HUDEP-2 (cell line): ENCODE measurements around the gene GM2A.
"Not testable (repeated sequence)": the region's sequence is repeated elsewhere in the genome, so short reads cannot be mapped to it uniquely, and the experiment has no call there.

ENCODE experiments used
- DNase-seq, 76 experiments: peaks; one replicate each; lab custom pipeline; 2025; ENCODE audit not compliant: unreplicated experiment in 76 of 76; lab: John Stamatoyannopoulos, UW

The GM2A gene

DNA sequence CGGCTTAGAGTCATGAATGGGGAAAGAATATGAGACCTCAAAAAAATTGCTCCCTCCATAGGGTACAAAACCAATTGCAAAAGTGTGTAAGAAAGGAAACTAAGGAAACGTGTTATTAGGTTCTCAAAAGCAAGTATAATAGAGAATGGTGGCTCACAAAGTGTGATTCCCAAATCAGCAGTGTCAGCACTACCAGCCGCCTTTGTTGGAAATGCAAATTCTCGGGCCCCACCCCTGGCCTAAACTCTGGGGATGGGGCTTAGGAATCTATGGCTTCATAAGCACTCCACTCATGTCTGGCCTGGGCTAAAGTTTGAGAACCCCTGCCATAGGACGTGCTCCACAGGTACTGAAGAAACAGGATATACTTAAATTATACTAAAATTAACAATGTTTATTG, 27.5 kb upstream of the GM2A start:
- DNase-seq: no peak

DNA sequence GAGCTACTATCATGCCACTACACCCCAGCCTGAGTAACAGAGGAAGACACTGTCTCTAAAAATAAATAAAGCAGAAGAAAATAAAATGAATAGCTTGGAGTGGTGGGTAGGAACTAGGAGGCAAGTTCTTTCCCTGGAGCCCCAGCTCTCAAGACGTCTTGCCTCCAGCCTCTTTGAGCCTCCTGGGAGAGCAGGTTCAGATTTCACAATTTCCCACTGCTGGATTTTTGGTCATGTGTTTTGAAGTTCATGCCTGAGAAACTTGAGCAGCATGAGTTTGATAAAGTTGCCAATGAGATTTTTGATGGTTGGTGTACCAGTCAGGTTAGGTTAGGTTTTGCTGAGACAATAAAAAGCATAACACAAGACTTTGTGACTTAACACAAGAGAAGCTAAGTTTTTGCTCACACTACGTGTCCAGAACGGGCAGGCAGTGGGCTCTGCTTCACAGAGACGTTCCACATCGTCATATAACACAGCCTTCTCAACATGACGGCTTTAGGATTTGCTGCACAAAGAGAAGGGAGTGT, 25.0 kb upstream of the GM2A start:
- DNase-seq: no peak

DNA sequence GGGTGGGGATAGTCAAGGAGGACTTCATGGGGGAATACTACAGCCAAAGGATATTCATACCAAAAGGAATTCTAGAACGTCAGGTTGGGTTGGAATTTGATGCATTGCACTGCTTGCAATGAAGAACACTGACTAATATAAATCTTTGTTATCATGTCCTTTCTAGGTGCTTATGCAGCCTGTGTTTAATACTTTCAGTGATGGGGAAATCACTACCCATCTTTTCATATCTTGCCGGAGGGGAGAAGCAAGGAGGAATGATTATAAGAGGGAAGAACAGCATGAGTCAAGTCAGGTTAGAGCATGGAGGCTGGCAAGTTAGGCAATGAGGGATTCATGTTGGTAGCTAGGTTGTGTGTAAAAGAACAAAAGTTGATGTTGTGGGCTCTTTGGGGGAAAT, 24.0 kb upstream of the GM2A start:
- no peak for DNase-seq

DNA sequence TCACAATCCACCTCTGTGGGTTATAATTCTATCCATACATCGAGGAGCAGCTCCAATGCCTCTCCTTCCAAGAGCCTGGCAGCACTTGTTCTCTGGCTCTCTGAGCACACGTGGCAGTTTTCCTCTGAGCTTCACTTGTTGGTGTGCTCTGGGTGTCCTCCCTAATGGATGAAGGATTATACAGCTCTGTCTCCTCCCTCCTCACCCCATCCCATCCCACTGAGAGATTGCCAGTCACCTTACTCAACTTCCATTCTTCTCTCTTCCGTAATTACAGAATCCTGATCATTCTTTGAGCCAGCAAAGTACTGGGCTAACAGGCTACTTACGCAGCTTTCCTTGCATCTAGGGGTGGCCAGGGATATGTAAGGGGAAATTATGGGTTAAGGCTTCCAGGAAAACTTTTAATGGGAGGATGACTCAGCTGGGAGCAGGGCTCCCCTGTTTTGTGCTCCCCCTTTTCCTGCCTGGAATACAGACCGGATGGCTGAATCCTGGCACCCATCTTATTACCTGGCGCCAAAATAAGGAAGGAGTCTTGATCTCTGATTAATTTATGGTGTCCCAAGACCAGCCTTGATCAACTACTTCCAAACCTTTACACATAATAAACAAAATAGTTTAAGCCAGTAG, 22.8 kb upstream of the GM2A start:
- DNase-seq: no peak

DNA sequence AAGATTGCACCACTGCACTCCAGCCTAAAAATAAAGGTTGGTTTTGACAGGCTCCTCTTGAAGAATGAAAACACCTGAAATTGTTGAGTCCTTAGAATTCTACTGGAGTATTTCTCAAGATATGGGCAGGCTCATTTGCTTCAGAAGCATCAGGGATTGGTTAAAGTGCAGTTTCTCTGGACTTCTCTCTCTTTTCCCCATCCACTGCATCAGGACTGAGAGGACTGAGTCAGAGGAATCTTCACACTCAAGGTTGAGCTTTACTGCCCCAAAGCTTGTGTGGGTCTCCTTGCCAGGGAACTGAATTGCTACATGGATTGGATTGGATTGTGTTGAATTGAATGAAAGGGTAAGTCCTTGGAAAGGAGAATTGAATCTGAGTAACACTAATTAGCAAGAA, 21.6 kb upstream of the GM2A start:
- no peak for DNase-seq

DNA sequence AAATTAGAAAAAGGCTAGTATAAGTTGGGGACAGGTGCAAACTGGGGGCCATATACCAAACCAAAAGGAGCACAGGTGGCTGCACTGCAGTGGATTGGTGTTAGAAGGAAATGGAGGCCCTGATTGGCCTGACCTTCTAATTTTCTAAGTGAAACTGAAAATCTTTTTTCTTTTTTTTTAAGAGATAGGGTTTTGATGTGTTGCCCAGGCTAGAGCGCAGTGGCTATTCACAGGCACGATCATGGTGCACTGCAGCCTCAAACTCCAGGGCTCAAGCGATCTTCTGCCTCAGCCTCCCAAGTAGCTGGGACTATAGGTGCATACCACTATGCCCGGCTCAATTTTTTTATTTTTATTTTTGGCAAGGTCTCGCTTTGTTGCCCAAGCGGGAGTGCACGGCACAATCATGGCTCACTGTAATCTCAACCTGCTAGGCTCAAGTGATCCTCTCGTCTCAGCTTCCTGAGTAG, 19.3 kb upstream of the GM2A start:
- DNase-seq: no peak

DNA sequence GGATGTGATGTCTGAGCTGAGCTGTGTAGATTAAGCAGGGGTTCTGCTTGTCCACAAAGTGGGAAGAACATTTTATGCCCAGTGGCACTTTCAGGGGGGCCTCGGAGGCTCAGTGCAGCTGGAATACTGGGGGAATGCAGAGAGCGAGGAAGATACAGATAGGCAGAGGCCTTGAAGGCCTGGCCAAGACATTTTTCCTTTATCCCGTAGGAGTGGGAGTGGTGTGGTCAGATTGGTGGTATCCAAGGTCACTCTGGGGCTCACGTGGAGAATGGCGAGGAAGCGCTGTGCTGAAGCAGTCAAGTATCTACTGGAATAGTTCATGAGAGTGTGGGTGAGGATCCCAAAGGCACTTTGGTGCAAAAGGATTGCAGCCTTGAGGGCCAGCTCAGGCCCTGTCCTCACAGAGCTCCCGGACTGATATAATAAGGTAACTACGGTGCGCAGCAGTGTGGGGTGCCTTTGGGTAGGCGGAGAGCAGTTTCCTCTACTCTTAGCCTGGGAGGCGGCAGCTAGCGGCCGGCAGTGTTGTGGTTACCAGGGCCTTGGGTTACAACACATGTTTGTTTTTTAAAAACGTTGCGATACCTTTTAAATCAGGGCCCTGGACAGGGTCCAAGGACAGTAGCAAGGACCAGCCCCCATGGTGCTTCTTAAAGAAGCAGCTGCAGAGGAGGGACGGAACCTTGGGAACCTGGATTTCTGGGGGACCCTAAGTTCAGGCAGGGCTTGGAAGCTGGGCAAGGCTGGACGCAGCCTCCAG, 18.3 kb upstream of the GM2A start:
- no peak for DNase-seq

DNA sequence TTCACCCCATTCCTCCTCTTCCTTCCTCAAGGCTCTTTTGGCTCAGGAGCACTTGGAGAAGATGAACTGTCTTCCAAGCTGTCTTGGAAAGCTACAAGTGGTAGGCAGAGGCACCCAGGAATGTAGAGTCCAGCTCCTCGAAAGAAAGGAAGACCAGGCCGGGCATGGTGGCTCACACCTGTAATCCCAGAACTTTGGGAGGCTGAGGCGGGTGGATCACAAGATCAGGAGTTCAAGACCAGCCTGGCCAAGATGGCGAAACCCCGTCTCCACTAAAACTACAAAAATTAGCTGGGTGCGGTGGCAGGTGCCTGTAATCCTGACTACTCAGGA, 17.8 kb upstream of the GM2A start:
- DNase-seq: not testable (repeated sequence)

DNA sequence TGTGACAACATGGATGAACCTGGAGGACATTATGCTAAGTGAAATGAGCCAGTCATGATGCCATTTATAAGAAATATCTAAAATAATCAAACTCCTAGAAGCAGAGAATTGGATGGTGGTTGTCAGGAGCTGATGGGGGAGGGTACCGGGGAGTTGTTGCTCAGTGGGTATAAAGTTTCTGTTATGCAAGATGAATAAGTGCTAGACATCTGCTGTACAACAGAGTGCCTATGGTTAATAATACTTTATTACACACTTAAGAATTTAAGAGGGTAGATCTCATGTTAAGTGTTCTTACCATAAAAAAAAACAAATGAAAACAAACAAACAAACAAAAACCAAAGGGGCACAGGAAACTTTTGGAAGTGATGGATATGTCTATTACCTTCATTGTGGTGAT, 16.1 kb upstream of the GM2A start:
- DNase-seq: no peak

DNA sequence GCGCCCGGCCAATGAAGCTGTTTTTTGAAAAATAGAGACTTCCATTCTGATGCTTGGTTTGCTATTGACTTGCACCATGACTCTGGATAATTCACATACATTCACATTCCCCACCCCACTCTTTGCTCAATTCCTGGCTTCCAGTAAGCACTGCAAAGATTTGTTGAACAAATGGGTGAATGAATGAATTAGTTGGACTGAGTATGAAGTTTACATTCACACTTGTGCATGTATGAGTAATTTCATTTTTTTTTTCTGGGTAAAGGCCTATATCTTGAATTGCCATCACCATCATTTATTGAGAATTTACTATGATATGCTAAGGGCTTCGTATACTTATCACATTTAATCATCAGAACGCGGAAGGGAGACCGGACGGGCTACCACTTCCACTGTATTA, 15.3 kb upstream of the GM2A start:
- no peak for DNase-seq

DNA sequence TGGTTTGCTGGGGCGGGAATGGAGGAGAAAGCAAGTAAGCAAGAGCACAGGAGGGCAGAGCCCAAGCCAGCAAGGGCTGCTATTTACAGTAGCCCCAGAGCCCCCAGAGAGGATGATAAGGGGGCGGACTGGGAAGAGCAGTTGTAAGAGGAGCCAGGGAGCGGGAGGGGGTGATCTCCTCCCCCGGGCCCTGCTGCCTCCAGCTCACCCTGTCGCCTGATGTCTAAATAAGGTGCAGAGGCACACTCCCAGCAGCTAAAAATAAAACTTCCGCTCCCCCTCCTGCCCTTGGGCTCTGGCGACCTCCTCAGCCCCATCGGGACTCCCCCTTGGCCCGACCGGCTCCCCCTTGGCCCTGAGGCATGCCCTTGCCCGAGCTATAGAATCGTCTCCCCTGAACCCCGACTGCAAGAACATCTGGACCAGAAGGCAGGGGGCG, 14.7 kb upstream of the GM2A start:
- DNase-seq: no peak

DNA sequence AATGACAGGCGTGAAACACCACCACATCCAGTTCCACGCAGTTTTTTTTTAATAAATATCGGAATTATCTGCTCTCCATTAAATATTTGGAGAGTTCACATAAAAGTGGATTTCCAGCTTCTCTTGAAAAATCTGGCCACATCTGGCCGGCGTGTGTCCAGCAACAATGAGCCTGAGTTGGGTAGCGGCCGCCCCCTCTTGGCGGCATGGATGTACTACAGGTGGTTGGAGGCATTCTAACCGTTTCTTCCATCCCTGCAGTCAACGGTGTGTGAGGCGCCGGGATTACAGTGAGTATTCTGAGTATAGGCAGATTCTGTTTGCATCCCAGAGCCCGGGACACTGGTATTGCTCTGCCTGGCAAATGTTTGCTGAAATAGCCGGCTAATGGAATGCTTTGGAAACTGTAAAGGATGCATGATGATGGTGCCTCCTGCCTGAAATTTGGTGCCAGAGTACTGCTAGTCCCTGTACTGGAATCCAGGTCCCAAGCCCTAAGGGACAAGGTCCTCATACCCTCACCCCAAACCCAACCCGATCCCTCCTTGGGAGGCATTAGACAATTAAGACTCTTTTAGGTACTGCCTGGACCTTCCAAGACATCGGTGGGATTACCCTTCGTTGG, 13.6 kb upstream of the GM2A start:
- peak in 61 of 76 experiments; percentile 2 to 71 (median 42) for DNase-seq

DNA sequence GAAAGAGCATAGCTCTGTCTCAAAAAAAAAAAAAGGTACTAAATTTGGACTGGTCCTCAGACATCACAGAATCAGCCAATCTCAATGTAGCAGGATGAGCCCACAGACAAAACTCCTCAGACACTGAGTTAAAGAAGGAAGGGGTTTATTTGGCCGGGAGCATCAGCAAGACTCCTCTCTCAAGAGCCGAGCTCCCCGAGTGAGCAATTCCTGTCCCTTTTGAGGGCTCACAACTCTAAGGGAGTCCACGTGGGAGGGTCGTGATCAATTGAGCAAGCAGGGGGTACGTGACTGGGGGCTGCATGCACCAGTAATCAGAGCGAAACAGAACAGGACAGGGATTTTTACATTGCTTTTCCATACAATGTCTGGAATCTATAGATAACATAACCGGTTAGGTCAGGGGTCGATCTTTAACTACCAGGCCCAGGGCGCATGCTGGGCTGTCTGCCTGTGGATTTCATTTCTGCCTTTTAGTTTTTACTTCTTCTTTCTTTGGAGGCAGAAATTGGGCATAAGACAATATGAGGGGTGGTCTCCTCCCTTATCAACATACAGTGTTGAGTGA, 12.6 kb upstream of the GM2A start:
- not testable (repeated sequence) for DNase-seq

DNA sequence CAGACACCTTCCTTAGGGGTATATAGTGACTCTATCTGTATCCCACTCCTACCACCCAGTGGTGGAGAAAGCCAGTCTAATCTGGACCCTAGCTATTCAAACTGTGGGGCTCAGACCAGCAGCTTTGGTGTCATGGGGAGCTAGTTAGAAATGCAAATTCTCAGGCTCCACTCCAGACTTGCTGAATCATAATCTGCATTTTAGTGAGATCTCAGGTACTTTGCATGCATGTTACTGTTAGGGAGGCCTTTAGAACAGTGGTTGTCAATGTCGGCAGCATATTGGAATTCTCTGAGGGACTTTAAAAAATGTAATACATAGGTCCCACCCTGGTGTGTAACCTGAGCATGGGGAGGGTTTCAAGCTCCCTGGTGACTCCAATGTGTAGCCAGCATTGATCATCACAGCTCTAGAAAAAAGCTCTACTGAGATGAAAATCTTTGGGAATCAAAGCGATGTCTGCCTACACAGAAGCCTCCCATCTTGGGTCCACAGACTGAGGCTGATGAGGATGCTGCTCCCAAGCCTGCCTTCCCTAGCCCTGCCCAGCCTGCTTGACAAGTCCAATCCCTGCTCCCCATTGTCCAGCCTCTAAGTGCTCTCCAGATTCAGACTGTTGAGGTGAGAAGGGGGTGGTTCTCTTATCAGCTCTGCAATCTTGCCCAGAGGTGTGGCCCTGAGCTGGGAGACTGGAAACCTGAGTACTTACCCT, 11.9 kb upstream of the GM2A start:
- DNase-seq: no peak

DNA sequence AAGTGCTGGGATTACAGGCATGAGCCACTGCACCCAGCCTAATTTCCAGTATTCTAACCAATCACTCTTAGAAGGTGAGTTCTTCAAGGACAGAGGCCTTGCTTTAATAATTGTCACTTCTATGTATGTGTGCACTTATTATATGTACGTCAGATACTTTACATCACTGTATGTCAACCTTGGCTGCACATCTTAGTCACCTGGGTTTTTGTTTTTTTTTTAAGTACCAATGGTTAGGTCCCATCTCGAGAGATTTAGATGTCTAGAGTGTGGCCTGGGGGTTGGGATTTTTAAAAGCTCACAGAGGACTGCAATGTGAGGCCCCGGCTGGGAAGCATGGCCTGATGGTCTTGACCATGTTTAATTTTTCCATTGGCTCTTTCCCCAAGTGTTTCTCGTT, 9.9 kb upstream of the GM2A start:
- no peak for DNase-seq

DNA sequence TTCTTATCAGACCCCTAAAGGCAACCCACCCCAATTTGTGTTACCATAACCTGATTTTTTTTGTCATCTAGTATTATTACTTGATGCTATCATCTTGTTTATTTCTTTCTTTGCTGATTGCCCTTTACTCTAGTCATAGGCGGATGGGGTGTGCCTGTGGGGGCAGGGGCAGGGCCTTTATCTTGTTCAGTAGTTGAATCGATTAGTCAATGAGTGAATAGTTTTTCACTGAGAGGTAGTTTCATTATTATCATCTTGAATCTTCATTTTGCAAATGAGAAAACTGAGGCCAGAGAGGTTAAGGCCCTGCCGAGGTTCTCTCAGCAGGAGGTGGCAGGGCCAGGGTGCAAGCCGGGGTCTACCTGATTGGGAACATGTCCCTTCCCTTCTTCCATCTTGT, 9.4 kb upstream of the GM2A start:
- DNase-seq: no peak

DNA sequence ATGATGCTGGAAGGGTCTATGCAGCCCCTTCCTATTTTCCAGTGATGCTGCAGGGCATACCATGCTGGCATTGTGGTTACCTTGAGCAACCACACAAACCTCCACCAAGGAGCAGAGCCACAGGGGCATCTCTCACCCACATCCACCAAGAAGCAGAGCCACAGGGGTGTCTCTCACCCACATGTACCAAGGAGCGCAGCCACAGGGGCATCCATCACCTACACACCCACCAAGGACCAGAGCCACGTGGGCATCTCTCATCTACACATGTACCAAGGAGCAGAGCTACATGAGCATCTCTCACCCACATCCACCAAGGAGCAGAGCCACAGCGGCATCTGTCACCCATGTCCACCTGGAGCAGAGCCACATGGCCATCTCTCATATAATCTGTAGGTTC, 8.8 kb upstream of the GM2A start:
- no peak for DNase-seq

DNA sequence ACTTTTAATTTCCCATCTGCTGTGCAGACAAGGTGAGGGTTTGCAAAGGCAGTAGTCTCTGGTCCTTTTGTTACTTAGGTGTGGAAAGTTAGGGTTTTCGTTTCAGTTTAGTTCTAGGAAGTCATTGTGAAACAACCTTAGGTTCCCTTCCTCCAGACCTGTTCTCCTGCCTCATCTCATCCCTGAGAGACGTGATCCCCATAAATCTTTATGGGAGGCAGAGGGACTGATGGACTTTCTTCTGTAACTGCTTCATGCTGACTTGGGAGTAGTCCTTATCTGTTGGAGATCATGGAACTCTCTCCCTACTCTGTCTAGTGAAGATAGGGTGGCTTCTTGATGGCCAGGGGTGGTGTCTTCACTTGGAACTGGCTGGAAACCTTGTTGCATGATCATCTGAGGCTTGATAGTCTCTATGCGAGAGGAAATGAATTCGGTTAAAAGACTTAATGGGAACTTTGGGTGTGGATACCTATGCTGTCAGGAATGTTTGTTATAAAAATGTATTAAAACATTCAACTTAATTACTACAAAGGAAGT, 7.2 kb upstream of the GM2A start:
- no peak for DNase-seq

DNA sequence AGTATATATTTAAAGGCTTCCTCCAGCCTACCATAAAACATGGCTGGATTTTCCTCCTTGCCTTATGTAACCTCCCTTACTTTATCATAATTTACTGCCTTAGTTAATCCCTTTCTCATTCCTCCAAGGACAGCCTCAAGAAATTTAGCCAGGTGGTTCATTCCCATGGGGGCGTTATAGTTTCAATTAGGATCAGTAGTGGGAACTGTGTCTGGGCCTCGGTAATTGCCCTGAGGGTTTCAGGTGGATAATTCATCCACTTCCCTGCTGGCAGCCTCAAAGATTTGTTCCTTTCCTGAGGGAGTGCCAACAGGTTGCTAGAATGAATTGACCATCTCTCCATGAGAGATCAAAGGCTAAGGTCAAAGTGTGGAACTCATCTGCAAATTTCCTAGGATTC, 4.3 kb upstream of the GM2A start:
- no peak for DNase-seq

DNA sequence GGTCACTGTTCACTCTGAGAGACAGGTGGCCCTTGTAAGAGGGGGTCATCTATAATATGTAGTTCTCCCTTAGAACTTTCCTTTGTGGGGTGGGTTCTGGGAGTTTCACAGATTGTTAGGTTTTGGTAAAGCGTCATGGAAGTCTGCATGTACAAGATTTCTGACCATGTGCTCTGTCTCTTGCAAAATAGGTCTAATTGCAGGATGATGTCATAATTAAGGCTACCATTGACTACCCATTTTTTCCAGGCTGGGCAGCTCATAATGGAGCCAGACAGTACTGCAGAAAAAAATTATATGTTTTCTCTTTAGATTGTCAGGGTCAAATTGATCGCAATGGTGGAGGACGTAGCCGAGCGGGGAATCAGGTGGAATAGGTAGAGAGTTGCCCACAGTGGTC, 3.7 kb upstream of the GM2A start:
- DNase-seq: no peak
